Activated T-cell treated with anti-CD3 and anti-CD28 coated beads for 24 hours (primary cell): ENCODE data around the gene C4B.
A peak's percentile ranks its signal among the peaks of the same experiment; 100 is the strongest.
"Not testable (repeated sequence)": the region's sequence is repeated elsewhere in the genome, so short reads cannot be mapped to it uniquely, and the experiment has no call there.

Source experiments
- DNase-seq: peaks from one replicate; pipeline ENCODE4 v3.0.0-alpha.2; 2020; ENCODE audit warnings: low read depth

Gene C4B

DNA sequence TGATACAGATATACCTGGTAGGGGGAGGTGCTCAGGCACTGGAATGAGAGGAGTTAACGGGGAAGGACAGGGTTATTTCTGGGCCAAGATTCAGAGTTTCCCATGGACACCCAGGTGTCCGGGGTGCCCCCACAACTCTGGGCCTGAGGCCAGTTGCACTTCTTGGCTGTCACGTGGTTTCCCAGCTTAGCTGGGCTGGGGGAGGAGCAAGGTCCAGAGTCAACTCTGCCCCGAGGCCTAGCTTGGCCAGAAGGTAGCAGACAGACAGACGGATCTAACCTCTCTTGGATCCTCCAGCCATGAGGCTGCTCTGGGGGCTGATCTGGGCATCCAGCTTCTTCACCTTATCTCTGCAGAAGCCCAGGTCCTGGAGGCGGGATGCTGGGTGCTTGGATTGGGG lies at the start of gene C4B:
Gene C4B, plus strand, starts transcription at position 249 of the 400 bp plus-strand sequence. Its CDS starts 51 bp downstream, at position 300.
- not testable (repeated sequence) for DNase-seq

DNA sequence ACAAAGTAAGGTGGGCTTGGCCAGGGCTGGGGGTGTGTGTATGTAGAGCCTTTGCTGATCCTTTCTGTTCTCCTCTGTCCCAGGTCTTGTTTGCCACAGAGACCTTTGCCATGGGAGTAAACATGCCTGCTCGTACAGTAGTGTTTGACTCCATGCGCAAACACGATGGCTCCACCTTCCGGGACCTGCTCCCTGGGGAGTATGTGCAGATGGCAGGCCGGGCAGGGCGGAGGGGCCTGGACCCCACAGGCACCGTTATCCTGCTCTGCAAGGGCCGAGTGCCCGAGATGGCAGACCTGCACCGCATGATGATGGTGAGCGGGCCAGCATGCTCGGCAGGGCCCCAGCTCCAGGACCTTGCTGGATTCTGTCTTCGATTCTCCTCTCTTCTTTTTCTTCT lies 48.9 kb upstream of the C4B start:
- DNase-seq: no peak

DNA sequence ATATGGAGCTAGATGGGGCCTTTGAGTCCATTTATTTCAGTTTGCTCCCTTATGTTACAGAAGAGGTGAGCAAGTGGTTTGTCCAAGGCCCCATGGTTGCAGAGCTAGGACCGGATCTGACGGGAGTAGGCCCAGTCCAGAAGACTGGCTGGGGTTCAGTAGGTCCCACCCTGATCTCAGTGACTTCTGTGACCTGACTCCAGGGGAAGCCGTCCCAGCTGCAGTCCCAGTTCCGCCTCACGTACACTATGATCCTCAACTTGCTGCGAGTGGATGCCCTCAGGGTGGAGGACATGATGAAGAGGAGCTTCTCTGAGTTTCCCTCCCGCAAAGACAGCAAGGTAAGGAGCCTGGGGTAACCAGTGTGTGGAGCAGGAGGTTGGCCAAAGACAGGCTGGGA lies 48.1 kb upstream of the C4B start:
- DNase-seq: no peak

DNA sequence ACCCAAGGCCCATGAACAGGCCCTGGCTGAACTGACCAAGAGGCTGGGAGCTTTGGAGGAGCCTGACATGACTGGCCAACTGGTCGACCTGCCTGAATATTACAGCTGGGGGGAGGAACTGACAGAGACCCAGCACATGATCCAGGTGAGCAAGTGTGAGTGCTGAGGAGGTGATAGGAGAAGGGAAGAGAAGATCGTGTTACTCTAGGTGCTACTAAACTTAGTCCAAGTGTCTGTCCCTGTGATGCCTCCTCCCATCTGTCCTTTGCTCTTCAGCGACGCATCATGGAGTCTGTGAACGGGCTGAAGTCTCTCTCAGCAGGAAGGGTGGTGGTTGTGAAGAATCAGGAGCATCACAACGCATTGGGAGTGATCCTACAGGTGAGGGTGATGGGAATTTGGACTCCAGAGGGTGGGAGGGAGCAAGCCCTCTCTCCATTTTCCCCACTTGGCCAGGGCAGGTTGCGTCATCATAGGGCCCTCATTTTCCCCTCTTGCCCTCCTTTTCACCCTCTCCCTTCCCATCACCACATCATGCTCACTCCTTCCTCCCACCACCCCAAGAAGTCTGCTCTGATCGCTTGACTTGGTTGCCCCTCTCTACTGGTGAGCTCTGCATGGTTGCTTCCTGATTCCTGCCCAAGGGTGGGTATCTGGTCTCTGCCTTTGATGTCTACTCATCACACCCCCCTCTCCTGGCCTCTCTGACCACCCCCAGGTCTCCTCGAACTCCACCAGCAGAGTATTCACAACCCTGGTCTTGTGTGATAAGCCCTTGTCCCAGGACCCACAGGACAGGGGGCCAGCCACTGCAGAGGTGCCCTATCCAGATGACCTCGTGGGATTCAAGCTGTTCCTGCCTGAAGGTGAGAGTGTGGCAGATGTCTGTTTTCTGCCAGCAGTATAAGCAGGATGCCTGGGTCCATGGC lies 47.3 kb upstream of the C4B start:
- no peak for DNase-seq

DNA sequence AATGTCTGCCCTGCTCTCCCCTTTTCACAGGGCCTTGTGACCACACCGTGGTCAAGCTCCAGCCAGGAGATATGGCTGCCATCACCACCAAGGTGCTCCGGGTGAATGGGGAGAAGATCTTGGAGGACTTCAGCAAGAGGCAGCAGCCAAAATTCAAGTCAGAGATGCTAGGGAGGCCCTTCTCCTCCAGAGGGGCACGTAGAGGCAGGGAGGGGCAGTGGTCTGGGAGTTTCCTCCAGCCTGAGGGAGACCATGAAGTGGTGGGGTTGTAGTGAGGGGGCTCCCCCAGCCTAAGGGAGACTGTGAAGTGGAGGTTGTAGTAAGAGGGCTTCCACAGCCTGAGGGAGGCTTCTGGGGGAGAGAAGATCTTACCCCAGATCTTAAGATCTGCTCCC lies 46.7 kb upstream of the C4B start:
- DNase-seq: no peak

DNA sequence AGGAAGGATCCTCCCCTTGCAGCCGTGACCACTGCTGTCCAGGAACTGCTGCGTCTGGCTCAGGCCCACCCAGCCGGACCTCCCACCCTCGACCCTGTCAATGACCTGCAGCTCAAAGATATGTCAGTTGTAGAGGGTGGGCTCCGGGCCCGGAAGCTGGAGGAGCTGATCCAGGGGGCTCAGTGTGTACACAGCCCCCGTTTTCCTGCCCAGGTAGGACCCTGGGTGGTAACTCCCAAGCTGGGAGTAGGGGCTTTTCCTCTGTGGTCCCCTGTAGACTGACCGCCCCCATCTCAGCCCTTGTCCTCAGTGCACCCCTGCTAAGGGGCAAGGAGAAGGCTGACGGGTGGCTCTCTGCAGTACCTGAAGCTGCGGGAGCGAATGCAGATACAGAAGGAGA lies 46.3 kb upstream of the C4B start:
- DNase-seq: no peak

DNA sequence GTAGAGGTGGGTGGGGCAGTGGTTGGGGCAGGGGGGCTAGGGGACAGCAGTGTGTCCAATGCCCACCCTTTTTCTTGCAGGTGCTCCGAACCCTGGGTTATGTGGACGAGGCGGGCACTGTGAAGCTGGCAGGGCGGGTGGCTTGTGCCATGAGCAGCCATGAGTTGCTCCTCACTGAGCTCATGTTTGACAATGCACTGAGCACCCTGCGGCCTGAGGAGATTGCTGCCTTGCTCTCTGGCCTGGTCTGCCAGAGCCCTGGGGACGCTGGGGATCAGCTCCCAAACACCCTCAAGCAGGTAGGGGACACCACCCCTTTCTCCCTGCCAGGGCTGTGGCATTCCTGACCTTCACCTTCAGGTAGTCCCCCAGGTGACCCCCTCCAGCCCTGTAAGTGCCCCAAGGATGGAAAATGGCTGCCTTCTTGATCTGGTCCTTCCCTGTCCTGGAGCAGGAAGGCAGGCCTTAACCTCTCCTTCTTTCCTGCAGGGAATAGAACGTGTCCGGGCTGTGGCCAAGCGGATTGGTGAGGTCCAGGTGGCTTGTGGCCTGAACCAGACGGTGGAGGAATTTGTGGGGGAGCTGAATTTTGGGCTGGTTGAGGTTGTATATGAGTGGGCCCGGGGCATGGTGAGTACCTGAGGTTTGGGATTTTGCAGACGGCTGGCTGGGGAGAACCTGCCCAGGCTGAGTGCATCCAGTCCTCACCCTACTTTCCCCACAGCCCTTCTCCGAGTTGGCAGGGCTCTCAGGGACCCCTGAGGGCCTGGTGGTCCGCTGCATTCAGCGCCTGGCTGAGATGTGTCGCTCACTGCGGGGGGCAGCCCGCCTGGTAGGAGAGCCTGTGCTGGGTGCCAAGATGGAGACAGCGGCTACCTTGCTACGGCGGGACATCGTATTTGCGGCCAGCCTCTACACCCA lies 45.5 kb upstream of the C4B start:
- DNase-seq: no peak

DNA sequence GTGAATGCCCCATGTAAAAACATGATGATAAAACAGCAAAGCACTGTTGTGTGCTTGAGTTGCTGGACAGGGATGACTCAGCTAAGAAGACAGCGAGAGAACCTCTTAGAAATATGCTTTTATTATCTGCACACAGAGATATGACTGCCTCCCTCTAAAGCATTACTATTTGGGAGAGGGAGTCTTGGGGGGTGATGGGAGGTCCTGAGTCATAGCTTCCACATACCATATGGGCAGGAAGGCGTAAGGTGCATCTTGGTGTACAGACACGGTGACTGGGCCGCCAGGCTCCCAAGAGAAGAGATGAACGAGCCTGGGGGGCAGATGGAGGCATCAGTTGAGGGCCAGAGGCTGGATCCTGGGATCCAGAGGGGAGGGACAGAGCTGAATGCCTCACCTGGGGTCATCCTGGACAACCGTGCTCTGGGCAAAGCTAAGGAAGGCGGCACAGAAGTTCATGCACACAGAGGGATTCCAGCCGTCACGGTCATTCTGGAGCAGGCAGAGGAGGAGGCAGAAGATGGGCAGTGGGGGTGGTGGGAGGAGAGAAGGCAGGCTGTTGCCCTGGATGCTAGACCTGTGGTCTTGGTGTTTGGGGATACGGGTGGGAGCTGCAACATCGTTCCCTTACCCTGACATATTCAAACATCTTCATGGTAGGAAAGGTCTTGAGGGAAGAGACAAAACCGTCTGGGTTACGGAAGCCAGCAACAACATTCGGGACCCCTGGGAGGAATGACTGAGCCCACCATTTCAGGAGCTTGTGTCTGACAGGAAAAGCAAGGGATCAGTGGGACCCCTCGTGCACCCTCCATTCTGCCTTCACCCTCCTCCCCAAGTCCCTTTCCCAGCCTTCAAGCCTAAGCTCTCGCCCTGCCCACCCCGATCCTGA lies 44.6 kb upstream of the C4B start:
- DNase-seq: no peak

DNA sequence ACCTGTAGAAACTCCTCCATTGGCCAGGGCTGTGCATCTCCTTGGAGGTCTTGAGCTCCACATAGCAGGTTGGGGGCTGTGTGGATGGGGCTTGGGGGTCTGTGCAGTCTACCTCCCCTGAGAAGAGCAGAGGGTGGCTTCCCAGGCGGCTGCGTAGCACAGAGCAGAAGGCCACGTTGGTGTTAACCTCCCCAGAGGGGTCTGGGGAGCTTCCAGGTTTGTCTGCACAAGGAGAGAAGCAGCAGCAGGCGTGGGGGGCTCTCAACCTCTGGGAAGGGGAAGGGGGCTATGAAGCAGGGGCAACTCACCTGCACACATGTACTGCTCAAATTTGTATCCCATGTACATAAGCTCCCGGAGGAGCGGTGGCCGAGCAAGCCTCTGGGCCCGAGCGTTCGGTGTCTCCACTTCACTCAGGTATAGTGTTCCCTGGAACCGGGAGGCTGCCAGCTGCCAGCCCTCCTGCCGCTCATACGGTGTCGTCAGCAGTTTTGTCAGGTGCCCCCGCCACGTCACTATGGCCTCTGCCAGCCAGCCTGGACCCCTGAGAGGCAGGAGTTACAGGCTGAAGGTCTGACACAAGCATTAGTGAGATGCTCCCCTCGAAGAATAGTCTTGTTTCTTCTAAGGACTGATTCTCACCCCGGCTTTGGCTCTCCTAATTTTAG lies 43.9 kb upstream of the C4B start:
- no peak for DNase-seq

DNA sequence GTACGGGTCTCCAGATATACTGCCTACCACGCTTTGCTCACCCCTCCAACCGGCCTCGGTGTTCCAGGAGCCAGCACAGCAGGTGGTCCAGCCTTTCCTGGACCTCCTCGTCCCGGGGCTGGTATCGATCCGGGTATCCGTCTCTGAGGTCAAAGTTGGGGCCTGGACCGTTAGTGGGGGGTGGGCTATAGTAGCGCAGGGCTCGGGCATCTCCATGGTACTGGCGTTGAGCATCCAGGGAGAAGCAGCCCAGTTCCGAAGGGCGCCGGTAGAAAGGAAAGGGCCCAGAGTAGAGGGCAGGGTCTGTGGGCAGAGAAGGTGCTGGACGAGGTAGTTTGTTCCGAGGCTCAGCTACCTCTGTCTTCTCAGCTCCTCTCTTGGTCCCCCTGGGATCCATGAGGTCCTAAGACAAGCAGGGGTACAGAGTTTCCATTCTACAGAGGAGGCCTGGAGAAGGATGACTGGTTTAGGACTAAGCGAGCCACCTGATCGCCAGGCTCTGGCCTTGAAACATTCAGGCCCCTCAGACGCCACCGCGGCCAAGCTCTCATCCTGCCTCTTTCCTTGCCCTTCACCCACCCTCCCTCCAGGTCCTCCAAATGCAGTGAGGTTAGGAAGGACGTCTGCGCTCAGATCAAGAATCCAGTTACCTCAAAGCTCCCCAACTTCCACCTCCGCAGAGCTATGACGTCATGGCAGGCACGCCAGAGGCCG lies 43.2 kb upstream of the C4B start:
- no peak for DNase-seq

DNA sequence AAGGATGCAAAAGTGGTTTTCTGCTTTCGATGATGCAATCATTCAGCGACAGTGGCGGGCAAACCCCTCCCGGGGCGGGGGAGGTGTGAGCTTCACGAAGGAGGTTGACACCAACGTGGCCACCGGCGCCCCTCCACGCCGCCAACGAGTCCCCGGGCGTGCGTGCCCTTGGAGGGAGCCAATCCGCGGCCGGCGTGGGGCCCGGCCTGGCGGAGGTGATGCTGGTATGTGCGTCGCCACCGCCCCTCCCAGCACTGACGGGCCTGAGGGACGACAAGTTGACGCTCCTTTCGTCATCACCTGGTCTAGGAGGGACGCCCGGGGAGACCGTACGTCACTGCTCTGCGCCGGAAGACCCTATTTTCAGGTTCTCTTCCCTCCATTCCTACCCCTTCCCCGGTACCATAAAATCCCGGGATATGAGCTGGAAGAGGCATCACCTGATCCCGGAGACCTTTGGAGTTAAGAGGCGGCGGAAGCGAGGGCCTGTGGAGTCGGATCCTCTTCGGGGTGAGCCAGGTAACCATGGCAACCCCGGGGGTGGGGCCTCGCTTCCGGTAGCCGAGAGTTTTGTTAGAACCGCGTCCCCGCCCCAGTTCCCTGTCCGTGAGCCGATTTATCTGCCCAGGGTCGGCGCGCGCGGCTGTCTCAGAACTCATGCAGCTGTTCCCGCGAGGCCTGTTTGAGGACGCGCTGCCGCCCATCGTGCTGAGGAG lies 42.4 kb upstream of the C4B start, which contains the start of gene DXO:
Gene DXO, minus strand, starts transcription at position 146 of the 716 bp plus-strand sequence. CDS start 463 bp downstream, outside the sequence.
- DNase-seq: peak; percentile 94

DNA sequence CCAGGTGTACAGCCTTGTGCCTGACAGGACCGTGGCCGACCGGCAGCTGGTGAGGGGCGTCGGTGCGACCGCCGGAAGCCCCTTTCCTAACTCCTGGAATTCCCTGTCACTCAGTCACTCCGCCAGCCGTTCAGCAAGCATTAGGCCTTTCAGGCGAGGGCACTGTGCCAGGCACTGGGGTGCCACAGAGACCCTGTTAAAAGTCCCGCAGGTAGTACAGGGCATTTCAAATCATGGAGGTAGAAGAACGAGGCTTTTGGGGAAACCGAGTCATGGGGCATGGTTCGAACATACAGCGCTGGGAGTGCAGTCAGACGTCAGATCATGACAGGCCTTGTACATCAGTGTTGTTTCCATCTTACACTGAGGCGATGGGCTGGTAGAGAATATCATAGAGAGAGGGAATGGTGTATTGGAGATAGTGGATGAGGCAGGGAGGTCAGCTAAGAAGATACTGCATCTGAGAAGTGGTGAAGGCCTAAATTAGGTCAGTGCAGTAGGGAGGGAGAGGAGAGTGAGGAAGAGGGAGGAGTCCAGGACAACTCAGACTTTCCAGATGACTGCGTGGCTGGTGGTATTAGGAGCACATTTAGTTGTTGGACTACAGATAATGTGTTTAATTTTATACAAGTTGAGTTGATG lies 41.8 kb upstream of the C4B start:
- no peak for DNase-seq

DNA sequence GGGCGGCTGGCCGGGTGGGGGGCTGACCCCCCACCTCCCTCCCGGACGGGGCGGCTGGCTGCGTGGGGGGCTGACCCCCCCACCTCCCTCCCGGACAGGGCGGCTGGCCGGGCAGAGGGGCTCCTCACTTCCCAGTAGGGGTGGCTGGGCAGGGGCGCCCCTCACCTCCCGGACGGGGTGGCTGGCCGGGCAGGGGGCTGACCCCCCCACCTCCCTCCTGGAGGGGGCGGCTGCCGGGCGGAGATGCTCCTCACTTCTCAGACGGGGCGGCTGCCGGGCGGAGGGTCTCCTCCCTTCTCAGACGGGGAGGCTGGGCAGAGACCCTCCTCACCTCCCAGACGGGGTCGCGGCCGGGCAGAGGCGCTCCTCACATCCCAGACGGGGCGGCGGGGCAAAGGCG lies 38.5 kb upstream of the C4B start:
- DNase-seq: not testable (repeated sequence)

DNA sequence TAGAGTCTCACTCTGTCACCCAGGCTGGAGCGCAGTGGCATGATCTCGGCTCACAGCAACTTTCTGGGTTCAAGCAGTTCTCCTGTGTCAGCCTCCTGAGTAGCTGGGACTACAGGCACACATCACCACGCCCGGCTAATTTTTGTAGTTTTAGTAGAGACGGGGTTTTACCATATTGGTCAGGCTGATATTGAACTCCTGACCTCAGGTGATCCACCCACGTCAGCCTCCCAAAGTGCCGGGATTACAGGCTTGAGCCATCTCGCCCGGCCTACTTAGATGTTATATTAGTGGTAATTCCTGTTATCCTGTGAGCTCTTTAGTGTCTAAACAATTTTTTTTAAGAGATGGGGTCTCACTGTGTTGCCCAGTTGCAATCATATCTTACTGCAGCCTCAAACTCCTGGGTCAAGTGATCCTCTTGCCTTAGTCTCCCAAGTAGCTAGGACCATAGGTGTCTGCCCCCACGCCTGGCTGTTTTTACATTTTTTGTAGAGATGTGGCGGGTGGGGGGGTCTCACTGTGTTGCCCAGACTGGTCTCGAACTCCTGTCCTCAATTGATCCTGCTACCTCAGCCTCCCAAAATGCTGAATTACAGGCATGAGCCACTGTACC lies 36.7 kb upstream of the C4B start:
- no peak for DNase-seq

DNA sequence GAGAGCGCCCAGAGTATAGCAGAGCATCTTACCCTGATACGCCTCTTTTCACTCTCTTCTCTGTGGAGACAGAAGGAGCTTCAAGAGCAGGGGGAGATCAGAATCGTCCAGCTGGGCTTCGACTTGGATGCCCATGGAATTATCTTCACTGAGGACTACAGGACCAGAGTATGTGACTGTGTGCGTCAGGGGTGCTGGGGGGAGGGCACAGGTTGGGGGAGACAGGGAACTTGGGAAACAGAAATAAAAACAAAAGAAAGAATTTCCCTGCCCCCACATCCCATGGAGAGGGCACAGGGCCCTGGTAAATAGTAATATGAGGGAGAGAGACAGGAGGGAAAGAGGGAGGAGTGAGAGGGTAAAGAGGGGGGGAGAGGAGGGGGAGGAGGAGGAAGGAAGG lies 35.8 kb upstream of the C4B start:
- DNase-seq: no peak

DNA sequence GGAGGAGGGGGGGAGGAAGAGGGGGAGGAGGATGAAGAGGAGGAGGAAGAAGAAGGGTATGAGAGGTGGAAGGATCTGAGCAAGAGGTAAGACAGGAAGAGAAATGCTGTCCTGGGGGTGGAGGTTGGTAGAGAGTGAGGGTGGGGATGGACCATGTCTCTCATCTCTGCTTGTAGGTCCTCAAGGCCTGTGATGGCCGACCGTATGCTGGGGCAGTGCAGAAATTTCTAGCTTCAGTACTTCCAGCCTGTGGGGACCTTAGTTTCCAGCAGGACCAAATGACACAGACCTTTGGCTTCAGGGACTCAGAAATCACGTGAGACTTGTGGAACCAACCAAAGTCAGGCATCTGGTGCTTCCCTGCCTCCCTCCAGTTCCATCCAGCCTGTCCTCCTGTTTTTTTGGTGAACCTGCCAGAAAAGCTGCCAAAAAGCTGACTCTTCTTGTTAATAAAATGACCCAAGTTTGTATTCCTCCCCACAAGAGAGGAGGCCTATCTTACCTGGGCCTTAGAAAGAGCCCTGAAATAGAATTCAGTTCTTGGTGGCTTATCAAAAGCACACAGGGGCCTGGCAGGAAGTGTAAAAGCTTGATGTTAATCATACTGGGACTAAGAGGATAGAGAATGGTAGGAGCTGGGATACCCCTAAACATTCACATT lies 35.2 kb upstream of the C4B start:
- no peak for DNase-seq

DNA sequence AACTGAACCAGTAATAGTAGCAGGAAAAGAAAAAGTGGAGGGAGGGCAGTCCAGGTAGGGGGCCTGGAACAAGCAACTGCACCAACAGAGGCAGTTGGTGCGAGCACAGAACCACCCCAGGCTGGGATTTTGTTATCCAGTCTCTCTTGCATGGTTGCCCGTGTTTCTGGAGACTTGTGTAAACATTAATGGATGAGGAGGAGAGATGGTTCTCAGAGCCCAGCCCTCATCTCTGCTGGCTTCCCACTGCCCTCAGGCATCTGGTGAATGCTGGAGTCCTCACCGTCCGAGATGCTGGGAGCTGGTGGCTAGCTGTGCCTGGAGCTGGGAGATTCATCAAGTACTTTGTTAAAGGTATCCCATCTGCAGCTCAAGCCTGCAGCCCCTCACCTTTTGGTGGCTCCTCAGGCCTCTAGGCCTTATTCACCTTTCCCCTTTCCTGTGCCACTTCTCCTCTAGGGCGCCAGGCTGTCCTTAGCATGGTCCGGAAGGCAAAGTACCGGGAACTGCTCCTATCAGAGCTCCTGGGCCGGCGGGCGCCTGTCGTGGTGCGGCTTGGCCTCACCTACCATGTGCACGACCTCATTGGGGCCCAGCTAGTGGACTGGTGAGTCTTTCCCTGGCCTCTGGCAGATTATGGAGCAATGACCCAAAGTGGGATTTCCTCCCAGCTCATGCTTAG lies 34.3 kb upstream of the C4B start:
- not testable (repeated sequence) for DNase-seq

DNA sequence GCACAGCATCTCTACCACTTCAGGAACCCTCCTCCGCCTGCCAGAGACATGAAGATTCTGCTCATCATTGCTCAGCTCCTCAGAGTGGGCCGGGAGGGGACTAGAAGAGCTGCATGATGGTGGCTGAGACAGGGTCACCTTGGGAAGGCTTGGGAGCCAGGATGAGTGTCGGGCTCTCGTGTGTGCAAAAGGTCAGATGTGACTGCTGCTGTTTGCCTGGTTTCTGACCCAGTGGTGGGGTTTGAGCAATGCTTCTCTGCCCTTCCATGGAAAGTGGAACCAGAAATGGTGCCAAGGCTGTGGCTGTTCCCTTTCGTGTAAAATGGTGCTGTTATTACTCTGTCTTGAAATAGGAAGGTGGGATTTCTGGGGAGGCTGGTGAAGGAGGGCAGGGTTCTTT lies 33.6 kb upstream of the C4B start:
- DNase-seq: not testable (repeated sequence)
